Measurements from ENCODE around the gene NSFL1C.

The NSFL1C gene

DNA sequence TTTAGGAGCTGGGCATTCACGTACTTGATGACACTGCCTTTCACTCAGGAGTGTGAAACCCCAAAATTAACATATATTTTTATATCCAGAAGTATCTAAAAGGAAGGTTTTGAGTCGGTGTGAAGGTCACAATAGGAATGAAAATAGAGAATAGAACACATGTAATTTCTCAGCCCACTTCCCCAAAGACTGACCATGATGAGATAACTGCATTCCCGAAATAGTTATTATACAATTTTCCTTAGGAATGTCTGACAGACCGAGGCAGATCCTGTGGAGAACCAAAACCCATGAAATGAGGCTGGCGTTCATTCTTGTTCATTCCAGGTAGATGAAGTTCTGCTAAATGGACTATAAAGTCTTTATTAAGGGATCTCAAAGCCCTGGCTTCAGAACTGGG lies 10.3 kb downstream of the NSFL1C start:
- Histone ChIP-seq H3K4me2 (ENCODE audit: insufficient read depth, low read length) (no peak overlapping the region), H3K4me1 (ENCODE audit: insufficient read depth, low read length) (no peaks in the 10 kb centered on the region), H3K27ac (ENCODE audit: low read length) (no peak overlapping the region), H3K27me3 (ENCODE audit: insufficient read depth, low read length, poor library complexity) (no peaks in the 10 kb centered on the region), H3K79me2 (ENCODE audit: insufficient read depth, low read length) (peaks cover 29% of the 10 kb centered on the region), H2AFZ (ENCODE audit: low read depth, low read length) (no peak overlapping the region), H3K36me3 (ENCODE audit: insufficient read depth, low read length) (peaks cover 98% of the 10 kb centered on the region), H3K9ac (ENCODE audit: low read depth, low read length) (no peak overlapping the region), H3K4me3 (ENCODE audit: low read depth in 1 of 2, low read length in 2 of 2) (no peak overlapping the region), H4K20me1 (ENCODE audit: insufficient read depth, low read length) (peaks cover 18% of the 10 kb centered on the region; the same call in 1 of the 2 replicates), H3K9me3 (ENCODE audit: insufficient read depth, low read length, severe bottlenecking) (peaks cover 6% of the 10 kb centered on the region)
- DNase-seq (no peak), ATAC-seq (ENCODE audit: insufficient read depth, low read depth) (no peak)
- TF ChIP-seq EZH2 (IDR thresholded peaks at IDR 0.05; ENCODE audit: borderline replicate concordance, low read depth, low read length, severe bottlenecking): no peak

DNA sequence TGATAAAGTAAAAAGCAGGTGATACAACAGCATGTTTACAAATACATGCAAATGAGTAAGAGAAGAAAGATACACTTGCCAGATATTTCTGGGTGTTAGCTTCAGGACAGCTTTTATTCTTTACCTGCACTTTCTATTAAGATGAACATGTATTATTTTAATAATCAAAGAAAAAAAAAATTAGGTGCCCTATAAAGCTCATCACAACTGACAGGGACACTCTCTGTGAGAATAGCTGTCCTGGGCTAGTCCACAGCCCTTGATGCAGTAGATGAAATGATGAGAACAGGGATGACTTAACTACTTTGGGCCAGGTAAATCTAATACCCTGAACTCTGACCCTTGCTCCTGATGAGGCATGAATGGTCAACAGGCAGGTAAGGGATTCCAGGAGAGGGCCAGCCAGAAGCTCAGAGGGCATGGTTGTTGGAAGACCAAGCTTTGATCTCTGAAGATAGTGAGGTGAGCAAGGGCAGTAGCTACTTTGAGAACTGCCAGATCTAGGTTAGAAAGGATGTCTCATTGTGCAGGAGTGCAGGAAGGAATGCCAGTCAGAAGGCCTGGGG lies 15.6 kb downstream of the NSFL1C start:
- no peak overlapping the region for H2AFZ ChIP-seq (ENCODE audit: low read depth, low read length)
- no peak overlapping the region for H3K27ac ChIP-seq (ENCODE audit: low read length)
- H3K4me2 ChIP-seq (ENCODE audit: insufficient read depth, low read length): no peak overlapping the region
- H3K36me3 ChIP-seq (ENCODE audit: insufficient read depth, low read length): peaks cover 97% of the 10 kb centered on the region
- H3K9ac ChIP-seq (ENCODE audit: low read depth, low read length): no peak overlapping the region
- H3K79me2 ChIP-seq (ENCODE audit: insufficient read depth, low read length): no peaks in the 10 kb centered on the region
- DNase-seq (no peak), ATAC-seq (ENCODE audit: insufficient read depth, low read depth) (no peak)
- TF ChIP-seq EZH2 (IDR thresholded peaks at IDR 0.05; ENCODE audit: borderline replicate concordance, low read depth, low read length, severe bottlenecking): no peak
- TF ChIP-seq, protein P1, sequence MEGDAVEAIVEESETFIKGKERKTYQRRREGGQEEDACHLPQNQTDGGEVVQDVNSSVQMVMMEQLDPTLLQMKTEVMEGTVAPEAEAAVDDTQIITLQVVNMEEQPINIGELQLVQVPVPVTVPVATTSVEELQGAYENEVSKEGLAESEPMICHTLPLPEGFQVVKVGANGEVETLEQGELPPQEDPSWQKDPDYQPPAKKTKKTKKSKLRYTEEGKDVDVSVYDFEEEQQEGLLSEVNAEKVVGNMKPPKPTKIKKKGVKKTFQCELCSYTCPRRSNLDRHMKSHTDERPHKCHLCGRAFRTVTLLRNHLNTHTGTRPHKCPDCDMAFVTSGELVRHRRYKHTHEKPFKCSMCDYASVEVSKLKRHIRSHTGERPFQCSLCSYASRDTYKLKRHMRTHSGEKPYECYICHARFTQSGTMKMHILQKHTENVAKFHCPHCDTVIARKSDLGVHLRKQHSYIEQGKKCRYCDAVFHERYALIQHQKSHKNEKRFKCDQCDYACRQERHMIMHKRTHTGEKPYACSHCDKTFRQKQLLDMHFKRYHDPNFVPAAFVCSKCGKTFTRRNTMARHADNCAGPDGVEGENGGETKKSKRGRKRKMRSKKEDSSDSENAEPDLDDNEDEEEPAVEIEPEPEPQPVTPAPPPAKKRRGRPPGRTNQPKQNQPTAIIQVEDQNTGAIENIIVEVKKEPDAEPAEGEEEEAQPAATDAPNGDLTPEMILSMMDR (IDR thresholded peaks at IDR 0.05; ENCODE audit: borderline replicate concordance, extremely low read depth, low read length, poor library complexity, severe bottlenecking): no peak
- H3K4me1 ChIP-seq (ENCODE audit: insufficient read depth, low read length): no peaks in the 10 kb centered on the region
- no peaks in the 10 kb centered on the region for H3K27me3 ChIP-seq (ENCODE audit: insufficient read depth, low read length, poor library complexity)
- peaks cover 13% of the 10 kb centered on the region for H3K9me3 ChIP-seq (ENCODE audit: insufficient read depth, low read length, severe bottlenecking)
- no peak overlapping the region for H3K4me3 ChIP-seq (ENCODE audit: low read depth in 1 of 2, low read length in 2 of 2)
- H4K20me1 ChIP-seq (ENCODE audit: insufficient read depth, low read length): no peaks in the 10 kb centered on the region; the same call in 1 of the 2 replicates

DNA sequence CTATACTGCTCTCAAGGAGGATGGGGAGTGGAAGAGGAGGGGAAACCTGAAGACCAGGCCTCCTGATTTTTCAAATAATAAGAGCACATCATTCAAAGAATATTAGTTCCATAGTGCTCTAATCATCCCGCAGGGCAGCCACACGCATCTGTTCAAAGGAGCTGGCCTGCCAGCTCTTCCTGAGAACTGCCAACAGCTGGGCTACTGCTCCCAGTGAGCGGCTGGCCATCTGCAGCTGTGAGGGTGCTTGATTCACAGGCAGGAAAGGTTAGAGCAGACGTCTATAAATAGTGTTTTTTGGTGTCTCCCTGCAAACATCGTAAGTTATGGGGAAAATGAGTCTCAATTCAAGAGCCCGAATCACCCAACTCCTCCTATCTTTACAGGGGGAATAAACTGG lies 17.3 kb downstream of the NSFL1C start:
- no peaks in the 10 kb centered on the region for H3K27me3 ChIP-seq (ENCODE audit: insufficient read depth, low read length, poor library complexity)
- TF ChIP-seq, protein P1 (IDR thresholded peaks at IDR 0.05; ENCODE audit: borderline replicate concordance, extremely low read depth, low read length, poor library complexity, severe bottlenecking): no peak
- TF ChIP-seq EZH2 (IDR thresholded peaks at IDR 0.05; ENCODE audit: borderline replicate concordance, low read depth, low read length, severe bottlenecking): no peak
- H3K4me1 ChIP-seq (ENCODE audit: insufficient read depth, low read length): no peaks in the 10 kb centered on the region
- H3K9me3 ChIP-seq (ENCODE audit: insufficient read depth, low read length, severe bottlenecking): peaks cover 13% of the 10 kb centered on the region
- ATAC-seq (ENCODE audit: insufficient read depth, low read depth) (no peak), DNase-seq (no peak)
- no peak overlapping the region for H3K9ac ChIP-seq (ENCODE audit: low read depth, low read length)
- no peaks in the 10 kb centered on the region for H4K20me1 ChIP-seq (ENCODE audit: insufficient read depth, low read length)
- no peak overlapping the region for H2AFZ ChIP-seq (ENCODE audit: low read depth, low read length)
- H3K79me2 ChIP-seq (ENCODE audit: insufficient read depth, low read length): no peaks in the 10 kb centered on the region
- H3K27ac ChIP-seq (ENCODE audit: low read length): no peak overlapping the region
- peaks cover 97% of the 10 kb centered on the region for H3K36me3 ChIP-seq (ENCODE audit: insufficient read depth, low read length)
- H3K4me3 ChIP-seq (ENCODE audit: low read depth in 1 of 2, low read length in 2 of 2): no peak overlapping the region
- H3K4me2 ChIP-seq (ENCODE audit: insufficient read depth, low read length): no peak overlapping the region

DNA sequence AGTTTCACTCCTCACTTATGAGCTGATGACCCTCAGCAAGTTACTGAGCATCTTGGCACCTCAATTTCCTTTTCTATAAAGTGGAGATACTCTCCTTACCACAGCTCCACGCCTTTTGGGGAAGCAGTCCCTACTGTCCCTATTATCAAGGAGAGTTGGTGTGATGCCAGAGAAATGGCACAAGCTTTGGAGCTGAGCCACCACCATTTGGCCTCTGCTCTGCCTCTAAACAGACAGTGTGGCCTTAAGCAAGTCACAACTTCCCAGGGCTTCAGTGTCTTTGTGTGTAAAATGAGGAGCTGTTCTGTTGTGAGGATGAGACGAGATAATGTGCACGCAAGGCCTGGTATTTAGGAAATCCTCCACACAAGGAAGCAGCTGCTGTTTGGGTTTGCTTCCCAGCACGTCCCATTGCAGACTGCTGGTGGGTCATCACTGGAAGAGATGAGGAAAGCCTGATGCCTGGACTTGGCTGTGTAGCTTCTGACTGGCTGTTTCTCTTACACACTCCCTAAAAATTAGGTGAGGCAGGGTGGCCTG lies 18.5 kb downstream of the NSFL1C start:
- H3K36me3 ChIP-seq (ENCODE audit: insufficient read depth, low read length): peaks cover 96% of the 10 kb centered on the region
- H3K4me2 ChIP-seq (ENCODE audit: insufficient read depth, low read length): no peak overlapping the region
- no peaks in the 10 kb centered on the region for H3K4me1 ChIP-seq (ENCODE audit: insufficient read depth, low read length)
- ATAC-seq (ENCODE audit: insufficient read depth, low read depth) (no peak), DNase-seq (no peak)
- no peak overlapping the region for H2AFZ ChIP-seq (ENCODE audit: low read depth, low read length)
- no peaks in the 10 kb centered on the region for H3K27me3 ChIP-seq (ENCODE audit: insufficient read depth, low read length, poor library complexity)
- no peak overlapping the region for H3K9ac ChIP-seq (ENCODE audit: low read depth, low read length)
- peaks cover 13% of the 10 kb centered on the region for H3K9me3 ChIP-seq (ENCODE audit: insufficient read depth, low read length, severe bottlenecking)
- H3K4me3 ChIP-seq (ENCODE audit: low read depth in 1 of 2, low read length in 2 of 2): no peak overlapping the region
- H3K27ac ChIP-seq (ENCODE audit: low read length): no peak overlapping the region
- TF ChIP-seq EZH2 (IDR thresholded peaks at IDR 0.05; ENCODE audit: borderline replicate concordance, low read depth, low read length, severe bottlenecking): no peak
- TF ChIP-seq, protein P1 (IDR thresholded peaks at IDR 0.05; ENCODE audit: borderline replicate concordance, extremely low read depth, low read length, poor library complexity, severe bottlenecking): no peak
- no peaks in the 10 kb centered on the region for H3K79me2 ChIP-seq (ENCODE audit: insufficient read depth, low read length)
- no peaks in the 10 kb centered on the region for H4K20me1 ChIP-seq (ENCODE audit: insufficient read depth, low read length)
